Body of pancreas (tissue), 4 donors: Measurements from ENCODE around the gene C14orf93.

ENCODE experiments used
- POLR2A ChIP-seq, 3 donors: fragments of 450-650 bp; IDR thresholded peaks; one replicate each; pipeline ENCODE4 v1.6.1; 2016; ENCODE audit warnings: antibody characterized with exemption in 3 of 3, mild to moderate bottlenecking in 2 of 3
- TF ChIP-seq, protein P1 (sequence below), 7 experiments: fragments of 450-650 bp in 4 of 7; fragments of 200-600 bp in 3 of 7; sonication (generic) in 3 of 7; IDR thresholded peaks; one replicate each; pipeline ENCODE4 v1.5.1; 2016 to 2019; ENCODE audit warnings: antibody characterized with exemption in 7 of 7

- TF ChIP-seq, protein P1, sequence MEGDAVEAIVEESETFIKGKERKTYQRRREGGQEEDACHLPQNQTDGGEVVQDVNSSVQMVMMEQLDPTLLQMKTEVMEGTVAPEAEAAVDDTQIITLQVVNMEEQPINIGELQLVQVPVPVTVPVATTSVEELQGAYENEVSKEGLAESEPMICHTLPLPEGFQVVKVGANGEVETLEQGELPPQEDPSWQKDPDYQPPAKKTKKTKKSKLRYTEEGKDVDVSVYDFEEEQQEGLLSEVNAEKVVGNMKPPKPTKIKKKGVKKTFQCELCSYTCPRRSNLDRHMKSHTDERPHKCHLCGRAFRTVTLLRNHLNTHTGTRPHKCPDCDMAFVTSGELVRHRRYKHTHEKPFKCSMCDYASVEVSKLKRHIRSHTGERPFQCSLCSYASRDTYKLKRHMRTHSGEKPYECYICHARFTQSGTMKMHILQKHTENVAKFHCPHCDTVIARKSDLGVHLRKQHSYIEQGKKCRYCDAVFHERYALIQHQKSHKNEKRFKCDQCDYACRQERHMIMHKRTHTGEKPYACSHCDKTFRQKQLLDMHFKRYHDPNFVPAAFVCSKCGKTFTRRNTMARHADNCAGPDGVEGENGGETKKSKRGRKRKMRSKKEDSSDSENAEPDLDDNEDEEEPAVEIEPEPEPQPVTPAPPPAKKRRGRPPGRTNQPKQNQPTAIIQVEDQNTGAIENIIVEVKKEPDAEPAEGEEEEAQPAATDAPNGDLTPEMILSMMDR (IDR thresholded peaks at IDR 0.05), result no peak
- no peak for TF ChIP-seq POLR2A (IDR thresholded peaks at IDR 0.05)
Observed at GRCh38 chr14:23051141-23052057, 41.5 kb upstream of the C14orf93 start.
